Nephron (organoid): ENCODE measurements around the gene IGSF1.

ENCODE experiments used
- H3K27ac Mint-ChIP-seq, 3 experiments: 2 replicates each; pipeline ENCODE4 v1.8.0; 2020; ENCODE audit warnings: mixed read lengths in 3 of 3, mild to moderate bottlenecking in 2 of 3, moderate library complexity in 1 of 3
- H3K27me3 Mint-ChIP-seq: 2 replicates; pipeline ENCODE4 v1.8.0; 2021; ENCODE audit warnings: low read depth, mild to moderate bottlenecking, moderate library complexity, mixed read lengths
- H3K36me3 Mint-ChIP-seq: 2 replicates; pipeline ENCODE4 v1.8.0; 2020; ENCODE audit warnings: low read depth, mixed read lengths
- H3K4me1 Mint-ChIP-seq: 2 replicates; pipeline ENCODE4 v1.8.0; 2020; ENCODE audit warnings: mixed read lengths
- H3K4me3 Mint-ChIP-seq, 3 experiments: 2 replicates each; pipeline ENCODE4 v1.8.0; 2020; ENCODE audit warnings: mild to moderate bottlenecking in 3 of 3, mixed read lengths in 3 of 3, moderate library complexity in 2 of 3
- H3K9me3 Mint-ChIP-seq: 2 replicates; pipeline ENCODE4 v1.8.0; 2020; ENCODE audit warnings: mixed read lengths
- CTCF ChIP-seq, 3 experiments: fragments of 200-600 bp; sonication (generic); IDR thresholded peaks; one replicate each; pipeline ENCODE4 v1.5.0; 2021; ENCODE audit warnings: antibody characterized with exemption in 3 of 3; ENCODE audit not compliant: unreplicated experiment in 3 of 3

IGSF1 gene

GRCh38 chrX:131288738-131289511, at the start of gene IGSF1:
Gene IGSF1 (minus strand): TSS chrX:131289306. CDS start chrX:131286674, 2,632 bp downstream.
- Mint-ChIP-seq H3K9me3 (no peaks in the 10 kb centered on the region), H3K27me3 (no peaks in the 10 kb centered on the region), H3K27ac (peak within 1 kb of the TSS; percentile 24 to 77 (median 42)), H3K4me1 (peaks cover 23% of the 10 kb centered on the region), H3K36me3 (peaks cover 8% of the 10 kb centered on the region), H3K4me3 (peak within 1 kb of the TSS; percentile 81 to 91 (median 85))
- TF ChIP-seq CTCF (IDR thresholded peaks at IDR 0.05; ENCODE audit: unreplicated experiment in 3 of 3): no peak

- Mint-ChIP-seq H3K4me3 (no peak overlapping the region), H3K4me1 (no peaks in the 10 kb centered on the region), H3K27ac (no peak overlapping the region), H3K9me3 (peaks cover 4% of the 10 kb centered on the region), H3K27me3 (no peaks in the 10 kb centered on the region), H3K36me3 (peaks cover 9% of the 10 kb centered on the region)
- TF ChIP-seq CTCF (IDR thresholded peaks at IDR 0.05; ENCODE audit: unreplicated experiment in 3 of 3): no peak
Measured at GRCh38 chrX:131332331-131332730, 43.2 kb upstream of the IGSF1 start.

GRCh38 chrX:131331152-131331551, 42.0 kb upstream of the IGSF1 start:
- no peak overlapping the region for H3K4me3 Mint-ChIP-seq

GRCh38 chrX:131330735-131331134, 41.6 kb upstream of the IGSF1 start:
- Mint-ChIP-seq H3K4me3 (no peak overlapping the region), H3K27me3 (no peaks in the 10 kb centered on the region)

More at GRCh38 chrX:131331152-131331551, 42.0 kb upstream of the IGSF1 start:
- Mint-ChIP-seq H3K27ac (no peak overlapping the region), H3K4me1 (no peaks in the 10 kb centered on the region), H3K36me3 (peaks cover 18% of the 10 kb centered on the region), H3K27me3 (no peaks in the 10 kb centered on the region), H3K9me3 (peaks cover 8% of the 10 kb centered on the region)
- TF ChIP-seq CTCF (IDR thresholded peaks at IDR 0.05; ENCODE audit: unreplicated experiment in 3 of 3): no peak

GRCh38 chrX:131322651-131323050, 33.5 kb upstream of the IGSF1 start:
- Mint-ChIP-seq H3K36me3 (peaks cover 17% of the 10 kb centered on the region), H3K9me3 (peaks cover 5% of the 10 kb centered on the region), H3K4me1 (no peaks in the 10 kb centered on the region), H3K4me3 (no peak overlapping the region), H3K27ac (no peak overlapping the region), H3K27me3 (no peaks in the 10 kb centered on the region)
- TF ChIP-seq CTCF (IDR thresholded peaks at IDR 0.05; ENCODE audit: unreplicated experiment in 3 of 3): no peak

More at GRCh38 chrX:131330735-131331134, 41.6 kb upstream of the IGSF1 start:
- Mint-ChIP-seq H3K36me3 (peaks cover 20% of the 10 kb centered on the region), H3K27ac (no peak overlapping the region), H3K4me1 (no peaks in the 10 kb centered on the region), H3K9me3 (peaks cover 8% of the 10 kb centered on the region)
- no peak for TF ChIP-seq CTCF (IDR thresholded peaks at IDR 0.05; ENCODE audit: unreplicated experiment in 3 of 3)

- peak overlapping the region; percentile 40 to 91 (median 73) for H3K27ac Mint-ChIP-seq
- no peaks in the 10 kb centered on the region for H3K27me3 Mint-ChIP-seq
- no peak for TF ChIP-seq CTCF (IDR thresholded peaks at IDR 0.05; ENCODE audit: unreplicated experiment in 3 of 3)
- no peak overlapping the region for H3K4me3 Mint-ChIP-seq
- no peaks in the 10 kb centered on the region for H3K4me1 Mint-ChIP-seq
- H3K36me3 Mint-ChIP-seq: no peaks in the 10 kb centered on the region
- no peaks in the 10 kb centered on the region for H3K9me3 Mint-ChIP-seq
Measured at GRCh38 chrX:131317326-131317725, 28.2 kb upstream of the IGSF1 start.
